Activated effector memory CD4-positive, alpha-beta T cell treated with anti-CD3 and anti-CD28 coated beads, Interleukin-2, amount 50 U/mL, for 16 hours (primary cell): ENCODE measurements around the gene FMN1.
"Not testable (repeated sequence)": the region's sequence is repeated elsewhere in the genome, so short reads cannot be mapped to it uniquely, and the experiment has no call there.

Experiments used
- DNase-seq: peaks from one replicate; pipeline ENCODE4 v3.0.0-alpha.2; 2020

FMN1 gene

GRCh38 chr15:32956711-32957110 lies 237.8 kb downstream of the FMN1 start:
- DNase-seq, result no peak

- no peak for DNase-seq
Observed at GRCh38 chr15:32956006-32956405, 238.5 kb downstream of the FMN1 start.

- no peak for DNase-seq
Observed at GRCh38 chr15:32953533-32953910, 241.0 kb downstream of the FMN1 start.

GRCh38 chr15:32952901-32953532 lies 241.5 kb downstream of the FMN1 start:
- DNase-seq, result no peak

- no peak for DNase-seq
Observed at GRCh38 chr15:32951736-32952464, 242.6 kb downstream of the FMN1 start.

- DNase-seq, result not testable (repeated sequence)
Observed at GRCh38 chr15:32950051-32950450, 244.5 kb downstream of the FMN1 start.

- no peak for DNase-seq
Observed at GRCh38 chr15:32946210-32946609, 248.3 kb downstream of the FMN1 start.

GRCh38 chr15:32944431-32944830 lies 250.1 kb downstream of the FMN1 start:
- DNase-seq, result no peak

GRCh38 chr15:32943711-32944110 lies 250.8 kb downstream of the FMN1 start:
- DNase-seq, result no peak

GRCh38 chr15:32942401-32942841 lies 252.1 kb downstream of the FMN1 start:
- no peak for DNase-seq

- DNase-seq, result no peak
Observed at GRCh38 chr15:32941823-32942222, 252.7 kb downstream of the FMN1 start.

GRCh38 chr15:32936976-32937375 lies 257.5 kb downstream of the FMN1 start:
- no peak for DNase-seq

GRCh38 chr15:32936283-32936918 lies 258.1 kb downstream of the FMN1 start:
- no peak for DNase-seq

GRCh38 chr15:32935139-32935538 lies 259.4 kb downstream of the FMN1 start:
- DNase-seq, result no peak

GRCh38 chr15:32933236-32933635 lies 261.3 kb downstream of the FMN1 start:
- no peak for DNase-seq

GRCh38 chr15:32928876-32929275 lies 265.6 kb downstream of the FMN1 start:
- DNase-seq, result no peak

- DNase-seq, result no peak
Observed at GRCh38 chr15:32927124-32927523, 267.4 kb downstream of the FMN1 start.

GRCh38 chr15:32923176-32923575 lies 271.3 kb downstream of the FMN1 start:
- DNase-seq, result no peak

- DNase-seq, result no peak
Observed at GRCh38 chr15:32922541-32922940, 272.0 kb downstream of the FMN1 start.

- no peak for DNase-seq
Observed at GRCh38 chr15:32919749-32920414, 274.6 kb downstream of the FMN1 start.

GRCh38 chr15:32918547-32918946 lies 276.0 kb downstream of the FMN1 start:
- DNase-seq, result no peak

GRCh38 chr15:32910839-32911238 lies 283.7 kb downstream of the FMN1 start:
- DNase-seq, result no peak

GRCh38 chr15:32909431-32909830 lies 285.1 kb downstream of the FMN1 start:
- DNase-seq, result no peak

- DNase-seq, result no peak
Observed at GRCh38 chr15:32908872-32909271, 285.6 kb downstream of the FMN1 start.
